OCI-LY1 (cell line): Measurements from ENCODE around the gene SLC35F3.

Experiments used
- EZH2 ChIP-seq: fragments of 200-600 bp; sonication (generic), shearing (Covaris generic); IDR thresholded peaks from 2 replicates; pipeline ENCODE4 v1.8.0; 2017; ENCODE audit warnings: borderline replicate concordance, mixed run types, mild to moderate bottlenecking, antibody characterized with exemption, low read length, moderate library complexity, mixed read lengths
- TF ChIP-seq, protein P1 (sequence below): fragments of 200-600 bp; sonication (generic), shearing (Covaris generic); IDR thresholded peaks from 2 replicates; pipeline ENCODE4 v1.5.1; 2017; ENCODE audit warnings: mild to moderate bottlenecking, antibody characterized with exemption, low read length, moderate library complexity, mixed read lengths

DNA sequence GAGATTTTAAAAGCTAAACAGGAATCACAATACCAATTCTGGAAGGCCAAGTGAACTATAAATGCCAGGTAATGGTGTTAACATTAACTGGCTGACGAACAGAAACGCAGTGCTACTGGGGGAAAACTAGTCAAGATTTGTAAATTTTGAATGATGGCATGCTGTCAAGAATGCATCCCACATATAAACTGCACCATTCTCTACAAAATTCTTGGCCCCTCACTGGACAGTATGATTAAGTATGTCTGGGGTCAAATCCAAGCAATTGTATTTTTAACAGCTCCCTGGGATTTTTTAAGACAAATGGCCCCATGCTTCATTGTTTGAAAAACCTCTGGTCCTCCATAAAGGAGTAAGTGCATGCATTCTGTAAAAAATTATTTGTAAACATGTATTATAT lies 395.6 kb downstream of the SLC35F3 start:
- TF ChIP-seq, protein P1, sequence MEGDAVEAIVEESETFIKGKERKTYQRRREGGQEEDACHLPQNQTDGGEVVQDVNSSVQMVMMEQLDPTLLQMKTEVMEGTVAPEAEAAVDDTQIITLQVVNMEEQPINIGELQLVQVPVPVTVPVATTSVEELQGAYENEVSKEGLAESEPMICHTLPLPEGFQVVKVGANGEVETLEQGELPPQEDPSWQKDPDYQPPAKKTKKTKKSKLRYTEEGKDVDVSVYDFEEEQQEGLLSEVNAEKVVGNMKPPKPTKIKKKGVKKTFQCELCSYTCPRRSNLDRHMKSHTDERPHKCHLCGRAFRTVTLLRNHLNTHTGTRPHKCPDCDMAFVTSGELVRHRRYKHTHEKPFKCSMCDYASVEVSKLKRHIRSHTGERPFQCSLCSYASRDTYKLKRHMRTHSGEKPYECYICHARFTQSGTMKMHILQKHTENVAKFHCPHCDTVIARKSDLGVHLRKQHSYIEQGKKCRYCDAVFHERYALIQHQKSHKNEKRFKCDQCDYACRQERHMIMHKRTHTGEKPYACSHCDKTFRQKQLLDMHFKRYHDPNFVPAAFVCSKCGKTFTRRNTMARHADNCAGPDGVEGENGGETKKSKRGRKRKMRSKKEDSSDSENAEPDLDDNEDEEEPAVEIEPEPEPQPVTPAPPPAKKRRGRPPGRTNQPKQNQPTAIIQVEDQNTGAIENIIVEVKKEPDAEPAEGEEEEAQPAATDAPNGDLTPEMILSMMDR = no peak
- no peak for TF ChIP-seq EZH2
